HG03108 (cell line): ENCODE data around the gene C15orf62.

Source experiments
- ATAC-seq: cut with Tn5 transposase; IDR thresholded peaks from one replicate; pipeline ENCODE4 v1.9.1; 2021; ENCODE audit warnings: moderate library complexity; ENCODE audit not compliant: unreplicated experiment

Gene C15orf62

GRCh38 chr15:40775740-40776536 is 6.2 kb downstream of the C15orf62 start:
- ATAC-seq = no peak

GRCh38 chr15:40776537-40777141 is 6.9 kb downstream of the C15orf62 start:
- ATAC-seq = no peak

- peak; percentile 78 for ATAC-seq
These were observed 12.9 kb downstream of the C15orf62 start for GRCh38 chr15:40782609-40783227.

GRCh38 chr15:40785164-40785563 is 15.4 kb downstream of the C15orf62 start:
- ATAC-seq = no peak

- no peak for ATAC-seq
These were observed 16.0 kb downstream of the C15orf62 start for GRCh38 chr15:40785814-40786213.

GRCh38 chr15:40787344-40787841 is 17.6 kb downstream of the C15orf62 start:
- ATAC-seq = no peak

- no peak for ATAC-seq
These were observed 18.2 kb downstream of the C15orf62 start for GRCh38 chr15:40787991-40788390.

GRCh38 chr15:40789119-40789518 is 19.3 kb downstream of the C15orf62 start:
- ATAC-seq = no peak

- ATAC-seq = no peak
These were observed 20.2 kb downstream of the C15orf62 start for GRCh38 chr15:40789999-40790398.

- ATAC-seq = no peak
These were observed 20.9 kb downstream of the C15orf62 start for GRCh38 chr15:40790718-40791117.

GRCh38 chr15:40792394-40792793 is 22.6 kb downstream of the C15orf62 start:
- ATAC-seq = no peak

GRCh38 chr15:40793216-40793989 is 23.6 kb downstream of the C15orf62 start:
- ATAC-seq = no peak

- no peak for ATAC-seq
These were observed 26.3 kb downstream of the C15orf62 start for GRCh38 chr15:40796041-40796440.

- no peak for ATAC-seq
These were observed 26.7 kb downstream of the C15orf62 start for GRCh38 chr15:40796512-40796911.

- no peak for ATAC-seq
These were observed 29.7 kb downstream of the C15orf62 start for GRCh38 chr15:40799523-40799922.

- ATAC-seq = no peak
These were observed 33.3 kb downstream of the C15orf62 start for GRCh38 chr15:40803076-40803475.

- no peak for ATAC-seq
These were observed 33.9 kb downstream of the C15orf62 start for GRCh38 chr15:40803688-40804087.

- no peak for ATAC-seq
These were observed 36.9 kb downstream of the C15orf62 start for GRCh38 chr15:40806672-40807027.

GRCh38 chr15:40807028-40807887 is 37.5 kb downstream of the C15orf62 start, which contains the start of the genes DNAJC17 and ZFYVE19:
DNAJC17 (minus strand) TSS chr15:40807473; CDS start chr15:40807446, 27 bp downstream.
ZFYVE19 (plus strand) TSS chr15:40807089; CDS start chr15:40807590, 501 bp downstream.
- peak; percentile 91 for ATAC-seq

GRCh38 chr15:40807888-40808461 is 38.2 kb downstream of the C15orf62 start:
- no peak for ATAC-seq
